NCI-H774 (cell line): ENCODE measurements around the gene PIP5K1B.

Experiments used
- DNase-seq: peaks from one replicate; lab custom pipeline; 2025; lab: John Stamatoyannopoulos, UW

PIP5K1B gene

GRCh38 chr9:68907910-68908309, 202.9 kb downstream of the PIP5K1B start:
- no peak for DNase-seq

GRCh38 chr9:68912561-68912960, 207.5 kb downstream of the PIP5K1B start:
- DNase-seq: no peak

GRCh38 chr9:68913054-68913453, 208.0 kb downstream of the PIP5K1B start:
- no peak for DNase-seq

DNA sequence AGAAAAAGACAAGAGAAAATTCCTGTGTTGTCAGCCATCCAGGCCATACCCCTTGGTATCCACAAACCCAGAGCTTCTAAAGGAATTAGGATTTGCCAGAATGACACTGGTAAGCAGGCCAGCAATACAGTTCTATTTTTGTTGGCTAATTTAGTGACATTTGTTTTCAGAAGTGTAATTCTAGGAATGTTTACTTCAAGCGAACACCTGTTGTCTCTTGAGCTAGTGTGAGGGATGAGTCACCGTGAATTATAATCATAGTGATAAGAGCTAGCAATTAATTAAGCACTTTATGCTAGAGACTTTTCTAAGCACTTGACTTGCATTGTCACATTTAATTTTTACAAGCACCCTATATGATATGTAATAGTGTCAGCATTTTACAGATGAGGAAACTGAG, 209.7 kb downstream of the PIP5K1B start:
- no peak for DNase-seq

DNA sequence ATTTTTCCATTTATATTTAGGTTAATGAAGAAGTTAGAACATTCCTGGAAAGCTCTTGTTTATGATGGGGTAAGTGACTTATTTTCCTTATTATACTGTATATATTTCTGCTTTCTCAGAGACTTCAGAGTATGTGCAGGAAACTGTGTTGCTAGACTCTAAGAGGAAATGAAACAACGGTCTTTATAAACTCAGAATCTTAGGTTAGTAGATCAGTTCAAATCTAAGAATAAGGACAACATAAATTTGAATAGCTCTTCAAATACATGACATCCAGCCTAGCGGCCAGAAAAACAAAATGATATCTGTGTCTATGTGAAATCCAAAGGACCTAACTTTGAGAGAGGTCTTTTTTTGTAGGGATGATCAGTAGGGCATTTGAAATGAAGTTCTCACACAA, 214.6 kb downstream of the PIP5K1B start:
- DNase-seq: no peak

DNA sequence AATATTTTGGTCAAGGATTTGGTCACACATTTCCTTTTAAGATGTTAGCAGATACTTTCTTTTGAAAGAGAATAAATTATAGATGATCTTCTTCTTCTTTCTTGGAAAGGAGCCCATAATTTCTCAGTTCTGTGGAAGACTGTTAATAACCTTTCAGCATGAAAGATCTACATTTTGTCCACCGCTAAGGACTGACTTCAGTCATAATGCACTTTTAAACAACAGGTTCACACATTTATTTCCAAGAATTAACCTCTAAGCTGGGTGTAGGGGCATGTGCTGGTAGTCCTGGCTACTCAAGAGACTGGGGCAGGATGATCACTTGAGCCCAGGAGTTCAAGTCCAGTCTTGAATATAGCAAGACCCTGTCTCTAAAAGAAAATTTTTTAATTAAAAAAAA, 215.9 kb downstream of the PIP5K1B start:
- DNase-seq: no peak

- no peak for DNase-seq
Measured at GRCh38 chr9:68923480-68923879, 218.4 kb downstream of the PIP5K1B start.

DNA sequence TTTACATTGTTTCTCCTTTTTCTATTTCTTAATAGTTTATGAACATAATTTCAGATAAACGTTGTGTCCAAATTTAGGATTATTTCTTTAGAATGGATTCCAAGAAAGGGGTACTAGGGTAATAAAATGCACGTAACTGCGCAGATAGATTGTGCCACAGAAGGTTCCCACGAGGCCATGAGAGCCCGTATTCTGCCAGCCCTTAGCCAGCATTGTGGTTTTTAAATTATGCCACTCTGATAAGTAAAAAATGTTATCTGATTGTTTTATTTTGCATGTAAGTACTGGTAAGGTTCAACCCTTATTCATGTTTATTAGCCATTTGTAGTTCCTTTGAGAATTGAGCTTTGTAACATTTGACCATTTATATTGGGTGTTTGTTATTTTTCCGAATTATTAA, 220.1 kb downstream of the PIP5K1B start:
- no peak for DNase-seq

- no peak for DNase-seq
Measured at GRCh38 chr9:68927165-68927564, 222.1 kb downstream of the PIP5K1B start.

DNA sequence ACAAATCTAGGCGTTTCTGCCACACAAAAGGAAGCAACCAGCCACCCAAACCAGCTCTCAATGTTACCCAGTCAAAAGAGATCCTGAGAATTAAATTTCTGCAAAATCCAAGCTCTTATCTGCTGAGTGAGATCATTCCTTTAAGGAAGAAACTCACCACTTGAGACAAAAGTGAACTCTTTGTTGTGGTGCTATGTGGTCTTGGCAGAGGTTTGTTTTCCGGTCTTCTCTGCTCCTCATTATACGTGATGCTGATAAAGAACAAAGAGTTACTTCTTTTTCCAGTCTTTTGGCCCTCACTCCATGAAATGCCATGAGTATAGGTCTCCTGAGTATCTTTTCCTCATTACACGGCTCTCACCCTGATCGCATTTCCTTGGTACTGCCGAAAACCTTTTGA, 226.8 kb downstream of the PIP5K1B start:
- no peak for DNase-seq

DNA sequence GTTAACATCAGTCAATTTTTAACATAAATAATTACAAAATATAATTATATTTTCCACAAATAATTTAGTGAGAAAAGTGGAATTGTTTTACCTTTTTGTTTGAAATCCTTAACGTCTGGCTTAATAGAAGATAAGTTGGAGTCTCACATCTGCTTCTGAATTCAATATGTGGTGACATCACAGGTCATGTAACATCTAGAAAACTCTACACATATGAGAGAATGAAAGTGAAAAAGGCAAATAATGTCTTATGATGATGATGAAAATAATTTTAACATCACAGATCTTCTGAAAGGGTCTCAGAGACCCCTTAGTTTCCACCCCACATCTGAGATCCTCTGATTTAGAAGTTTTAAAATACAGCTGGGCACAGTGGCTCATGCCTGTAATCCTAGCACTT, 227.4 kb downstream of the PIP5K1B start:
- no peak for DNase-seq

GRCh38 chr9:68933434-68934328, 228.6 kb downstream of the PIP5K1B start:
- DNase-seq: no peak

DNA sequence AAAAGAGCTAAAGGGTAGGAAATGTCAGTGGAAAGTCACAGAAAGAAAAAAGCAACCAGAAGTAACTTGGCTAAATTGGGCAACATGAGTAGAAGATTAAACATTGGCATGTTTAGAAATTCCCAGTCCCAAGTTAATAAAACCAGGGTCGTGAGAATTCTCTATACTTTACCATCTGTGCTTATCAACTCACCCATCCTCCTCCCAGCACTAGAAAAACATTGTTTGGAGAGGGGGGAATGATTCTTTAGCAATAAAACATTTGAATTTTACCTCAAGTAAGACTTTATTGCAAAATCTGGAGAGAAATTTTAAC, 229.2 kb downstream of the PIP5K1B start:
- DNase-seq: no peak

DNA sequence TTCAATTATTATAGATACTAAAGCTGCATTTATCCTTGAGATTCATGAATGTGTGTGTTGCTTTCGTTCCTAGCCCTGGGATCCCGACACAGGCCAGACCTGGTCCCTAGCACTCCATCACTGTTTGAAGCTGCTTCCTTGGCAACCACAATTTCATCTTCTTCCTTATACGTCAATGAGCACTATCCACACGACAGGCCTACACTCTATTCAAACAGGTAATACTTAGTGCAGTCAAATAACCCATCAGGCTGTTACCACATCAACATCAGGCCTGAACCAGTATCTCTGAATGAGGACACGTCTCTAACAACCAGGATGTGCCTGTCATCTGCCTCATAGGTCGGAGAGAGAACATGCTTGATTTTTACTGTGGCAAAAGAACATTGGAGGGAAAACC, 235.5 kb downstream of the PIP5K1B start:
- DNase-seq: no peak

- DNase-seq: no peak
Measured at GRCh38 chr9:68941780-68942459, 236.9 kb downstream of the PIP5K1B start.

DNA sequence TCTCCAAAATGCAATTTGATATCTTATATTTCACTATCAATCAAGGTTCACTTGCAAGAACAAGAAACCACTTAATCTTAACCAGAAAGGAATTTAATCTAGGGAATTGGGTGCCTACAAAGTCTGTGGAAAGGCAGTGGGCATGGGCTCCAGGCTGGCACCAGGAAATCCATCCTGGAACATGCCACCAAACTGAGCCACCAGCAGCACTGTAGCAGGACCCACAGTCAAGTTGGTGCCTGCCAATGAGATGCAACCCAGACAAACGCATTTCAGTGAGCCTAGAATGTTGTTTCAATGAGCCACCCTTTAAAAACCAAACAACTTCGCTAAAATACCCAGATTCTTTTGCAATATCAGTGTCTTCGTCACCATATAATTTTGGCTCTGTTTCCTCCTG, 237.8 kb downstream of the PIP5K1B start:
- no peak for DNase-seq

GRCh38 chr9:68947015-68947414, 242.0 kb downstream of the PIP5K1B start:
- DNase-seq: no peak

GRCh38 chr9:68947842-68948569, 243.0 kb downstream of the PIP5K1B start:
- no peak for DNase-seq

DNA sequence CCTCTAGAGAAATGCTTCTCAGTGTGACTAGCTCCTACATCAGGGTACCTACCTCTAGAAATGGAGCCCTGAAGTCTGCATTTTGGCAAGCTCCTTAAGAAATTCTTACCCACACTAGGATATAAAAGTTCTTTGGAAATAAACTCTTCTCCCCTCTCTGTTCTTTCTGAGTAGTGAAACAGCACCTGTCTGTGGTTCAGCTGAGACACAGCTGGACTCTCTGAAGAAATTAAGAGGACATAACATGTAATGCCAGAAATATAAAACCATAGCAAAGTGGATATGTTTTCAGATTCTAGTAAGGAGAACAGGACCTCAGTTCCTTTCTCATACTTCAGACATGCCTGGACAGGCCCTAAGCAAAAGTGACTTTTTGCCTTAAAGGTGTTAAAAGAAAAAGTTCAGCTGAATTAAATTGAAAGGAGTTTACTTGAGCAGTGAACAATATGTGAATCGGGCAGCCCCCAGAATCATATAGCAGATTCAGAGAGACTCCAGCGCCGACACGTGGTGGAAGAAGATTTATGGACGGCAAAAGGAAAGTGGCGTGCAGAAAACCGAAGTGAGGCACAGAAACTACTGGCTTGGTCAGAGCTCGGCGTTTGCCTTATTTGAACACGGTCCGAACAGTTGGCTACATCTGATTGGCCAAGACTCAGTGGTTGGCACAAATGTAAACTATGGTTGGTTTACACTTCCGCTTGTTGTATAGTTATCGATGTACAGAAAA, 244.4 kb downstream of the PIP5K1B start:
- no peak for DNase-seq

DNA sequence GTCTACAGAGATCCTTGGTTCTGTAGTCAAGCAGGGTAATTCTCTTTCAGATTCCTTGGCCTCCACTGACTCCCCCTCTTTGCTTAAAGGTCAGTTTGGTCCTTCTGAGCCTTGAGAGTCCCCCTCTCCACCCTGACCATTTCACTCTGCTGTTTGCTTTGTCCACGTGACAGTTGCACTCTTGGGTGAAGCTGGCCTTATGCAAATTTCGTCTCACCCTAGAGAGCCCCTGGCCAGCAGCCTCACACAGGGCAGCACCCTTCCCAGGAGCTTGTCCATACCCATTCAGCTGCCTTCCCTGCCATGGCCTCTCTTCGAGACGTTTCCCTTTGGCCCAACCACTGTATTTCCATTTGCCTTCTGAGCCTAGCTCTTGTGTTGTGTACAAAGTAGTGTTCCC, 245.1 kb downstream of the PIP5K1B start:
- DNase-seq: no peak

GRCh38 chr9:68950689-68951088, 245.6 kb downstream of the PIP5K1B start:
- no peak for DNase-seq
